Ascending aorta (tissue), 2 donors: Measurements from ENCODE around the gene U2AF2. TPM values are rescaled to one million over a fixed set of nuclear protein-coding genes. Genes with fewer than 3 reads are reported as not detected.

Experiments
- DNase-seq, 2 donors: peaks; one replicate each; pipeline ENCODE4 v3.0.0-alpha.2; 2019; ENCODE audit warnings: low spot score in 2 of 2
- H3K27ac ChIP-seq, 2 donors: fragments of 200-600 bp; sonication (generic); one replicate each; pipeline ENCODE4 v1.5.1; 2016 to 2017; ENCODE audit warnings: mild to moderate bottlenecking in 1 of 2
- H3K27me3 ChIP-seq: fragments of 200-600 bp; sonication (generic); one replicate; pipeline ENCODE4 v1.5.1; 2017
- H3K36me3 ChIP-seq, 2 donors: fragments of 200-600 bp; sonication (generic); one replicate each; pipeline ENCODE4 v1.5.1; 2016
- H3K4me1 ChIP-seq, 2 donors: fragments of 200-600 bp; sonication (generic); one replicate each; pipeline ENCODE4 v1.5.1; 2016 to 2017; ENCODE audit warnings: mild to moderate bottlenecking in 1 of 2
- H3K4me3 ChIP-seq, 2 donors: fragments of 200-600 bp; sonication (generic); one replicate each; pipeline ENCODE4 v1.5.1; 2016 to 2017; ENCODE audit warnings: mild to moderate bottlenecking in 1 of 2
- H3K9me3 ChIP-seq, 2 donors: fragments of 200-600 bp; sonication (generic); one replicate each; pipeline ENCODE4 v1.5.1; 2016
- CTCF ChIP-seq, 3 experiments: fragments of 200-600 bp in 2 of 3; fragments of 450-650 bp in 1 of 3; sonication (generic) in 2 of 3; IDR thresholded peaks; one replicate each; pipeline ENCODE4 v1.5.1; 2016 to 2019; ENCODE audit warnings: antibody characterized with exemption in 3 of 3, mild to moderate bottlenecking in 1 of 3, moderate library complexity in 1 of 3
- intact Hi-C: fragments of 100-400 bp; cut with DNase I; formaldehyde crosslinking; loops from one replicate; pipeline ENCODE4 v1.15.1; 2023
- total RNA-seq: library from RNA; depleted of rRNA; stranded (reverse); fragments of >200 nt; gene quantifications from one replicate; pipeline ENCODE4 v1.1.0, GENCODE V29; 2016

U2AF2 gene
- total RNA-seq, 1 donor from 2014 or later = 221 TPM

- H3K4me1 ChIP-seq = no peaks in the 10 kb centered on the region
- no peak overlapping the region for H3K27ac ChIP-seq
- no peak overlapping the region for H3K4me3 ChIP-seq
- H3K27me3 ChIP-seq = no peaks in the 10 kb centered on the region
- intact Hi-C loops = no loop called here
- H3K9me3 ChIP-seq = no peaks in the 10 kb centered on the region
- H3K36me3 ChIP-seq = peaks cover 88 to 95% of the 10 kb centered on the region in 2 donors
- DNase-seq = no peak
- no peak for TF ChIP-seq CTCF (IDR thresholded peaks at IDR 0.05)
Measured at GRCh38 chr19:55689411-55690108, 34.7 kb downstream of the U2AF2 start.

GRCh38 chr19:55690109-55690768 is 35.4 kb downstream of the U2AF2 start:
- intact Hi-C loops = no loop called here
- peaks cover 91 to 95% of the 10 kb centered on the region in 2 donors for H3K36me3 ChIP-seq
- DNase-seq = no peak
- H3K4me3 ChIP-seq = no peak overlapping the region
- H3K4me1 ChIP-seq = no peaks in the 10 kb centered on the region
- no peak overlapping the region for H3K27ac ChIP-seq
- TF ChIP-seq CTCF (IDR thresholded peaks at IDR 0.05) = no peak
- H3K27me3 ChIP-seq = no peaks in the 10 kb centered on the region
- H3K9me3 ChIP-seq = no peaks in the 10 kb centered on the region

- Histone ChIP-seq H3K4me3 (no peak overlapping the region), H3K9me3 (no peaks in the 10 kb centered on the region), H3K27me3 (no peaks in the 10 kb centered on the region), H3K36me3 (peaks cover 91 to 95% of the 10 kb centered on the region in 2 donors), H3K27ac (no peak overlapping the region), H3K4me1 (no peaks in the 10 kb centered on the region)
- intact Hi-C loops = no loop called here
- no peak for DNase-seq
- no peak for TF ChIP-seq CTCF (IDR thresholded peaks at IDR 0.05)
Measured at GRCh38 chr19:55690769-55691545, 36.1 kb downstream of the U2AF2 start.

- H3K4me1 ChIP-seq = no peaks in the 10 kb centered on the region
- no peak overlapping the region for H3K27ac ChIP-seq
- H3K27me3 ChIP-seq = no peaks in the 10 kb centered on the region
- no peak for TF ChIP-seq CTCF (IDR thresholded peaks at IDR 0.05)
- intact Hi-C loops = no loop called here
- H3K36me3 ChIP-seq = peaks cover 91 to 94% of the 10 kb centered on the region in 2 donors
- H3K4me3 ChIP-seq = no peak overlapping the region
- DNase-seq = no peak
- no peaks in the 10 kb centered on the region for H3K9me3 ChIP-seq
Measured at GRCh38 chr19:55691561-55692481, 37.0 kb downstream of the U2AF2 start.

GRCh38 chr19:55692681-55693081 is 37.8 kb downstream of the U2AF2 start:
- H3K36me3 ChIP-seq = peaks cover 84 to 92% of the 10 kb centered on the region in 2 donors
- intact Hi-C loops = no loop called here
- no peak overlapping the region for H3K4me3 ChIP-seq
- TF ChIP-seq CTCF (IDR thresholded peaks at IDR 0.05) = no peak
- no peaks in the 10 kb centered on the region for H3K9me3 ChIP-seq
- H3K27me3 ChIP-seq = no peaks in the 10 kb centered on the region
- H3K27ac ChIP-seq = no peak overlapping the region
- H3K4me1 ChIP-seq = no peaks in the 10 kb centered on the region
- DNase-seq = no peak
